ENCODE measurements around the gene EMB. TPM values are rescaled to one million over a fixed set of nuclear protein-coding genes. Genes with fewer than 3 reads are reported as not detected.
"Not testable (repeated sequence)": the region's sequence is repeated elsewhere in the genome, so short reads cannot be mapped to it uniquely, and the experiment has no call there.

The EMB gene
- total RNA-seq, 1 experiment from 2014 or later = 40.4 TPM

GRCh38 chr5:50369287-50370033 lies 71.6 kb downstream of the EMB start:
- H3K27ac Mint-ChIP-seq; ATAC-seq; H3K4me1 Mint-ChIP-seq; H3K4me3 Mint-ChIP-seq; CTCF ChIA-PET; POLR2A ChIA-PET; DNase-seq (ENCODE audit: low spot score): not testable (repeated sequence)
- H3K27me3 Mint-ChIP-seq (ENCODE audit: low read depth) = peaks cover 18% of the 10 kb centered on the region
- peaks cover 84% of the 10 kb centered on the region for H3K9me3 Mint-ChIP-seq
- peaks cover 76% of the 10 kb centered on the region for H3K36me3 Mint-ChIP-seq

- Mint-ChIP-seq H3K4me3 (no peak overlapping the region), H3K9me3 (peaks cover 84% of the 10 kb centered on the region), H3K27me3 (ENCODE audit: low read depth) (peaks cover 18% of the 10 kb centered on the region), H3K36me3 (peaks cover 78% of the 10 kb centered on the region), H3K27ac (no peak overlapping the region), H3K4me1 (no peaks in the 10 kb centered on the region)
- ATAC-seq = no peak
- ChIA-PET CTCF (no interaction called here), POLR2A (no interaction called here)
- TF ChIP-seq ATF1 (CRISPR knock-in tag; IDR thresholded peaks at IDR 0.05) (no peak), AR (CRISPR knock-in tag; IDR thresholded peaks at IDR 0.05) (no peak), KAT7 (CRISPR knock-in tag; IDR thresholded peaks at IDR 0.05; ENCODE audit: borderline replicate concordance) (no peak), IRF1 (CRISPR knock-in tag; IDR thresholded peaks at IDR 0.05) (no peak), ZNF396 (CRISPR knock-in tag; IDR thresholded peaks at IDR 0.05; ENCODE audit: borderline replicate concordance) (no peak), ETV6 (CRISPR knock-in tag; IDR thresholded peaks at IDR 0.05) (no peak), HMGXB4 (CRISPR knock-in tag; IDR thresholded peaks at IDR 0.05) (no peak), RORB (CRISPR knock-in tag; IDR thresholded peaks at IDR 0.05) (no peak), CREM (CRISPR knock-in tag; IDR thresholded peaks at IDR 0.05) (no peak), USF1 (CRISPR knock-in tag; IDR thresholded peaks at IDR 0.05) (no peak), MXD4 (CRISPR knock-in tag; IDR thresholded peaks at IDR 0.05; ENCODE audit: borderline replicate concordance) (no peak), CREB1 (CRISPR knock-in tag; IDR thresholded peaks at IDR 0.05) (no peak), MLX (CRISPR knock-in tag; IDR thresholded peaks at IDR 0.05) (no peak), USF2 (CRISPR knock-in tag; IDR thresholded peaks at IDR 0.05) (no peak), ZNF138 (CRISPR knock-in tag; conservative IDR thresholded peaks at IDR 0.05) (no peak), TEAD1 (CRISPR knock-in tag; IDR thresholded peaks at IDR 0.05) (no peak), ZNF317 (CRISPR knock-in tag; IDR thresholded peaks at IDR 0.05; ENCODE audit: borderline replicate concordance, low read depth) (no peak), ELF4 (CRISPR knock-in tag; IDR thresholded peaks at IDR 0.05; ENCODE audit: low read depth) (no peak)
- DNase-seq (ENCODE audit: low spot score) = no peak
Measured at GRCh38 chr5:50365426-50366251, 75.4 kb downstream of the EMB start.

- H3K4me1 Mint-ChIP-seq; CTCF ChIA-PET; H3K4me3 Mint-ChIP-seq; H3K27ac Mint-ChIP-seq; POLR2A ChIA-PET; DNase-seq (ENCODE audit: low spot score); ATAC-seq: not testable (repeated sequence)
- H3K36me3 Mint-ChIP-seq = peaks cover 76% of the 10 kb centered on the region
- peaks cover 18% of the 10 kb centered on the region for H3K27me3 Mint-ChIP-seq (ENCODE audit: low read depth)
- peaks cover 84% of the 10 kb centered on the region for H3K9me3 Mint-ChIP-seq
Measured at GRCh38 chr5:50364535-50365309, 76.4 kb downstream of the EMB start.

Measured in WTC11 (cell line).